Stimulated activated naive CD4-positive, alpha-beta T cell treated with Interleukin-2 at 50 U/mL for 16 hours (primary cell): ENCODE results near the gene LHX1.
A peak's percentile ranks its signal among the peaks of the same experiment; 100 is the strongest.

ENCODE experiments used
- DNase-seq: peaks from one replicate; lab custom pipeline; 2025; lab: John Stamatoyannopoulos, UW

LHX1 gene

GRCh38 chr17:36937001-36937958, at the start of gene LHX1:
LHX1 (plus strand) TSS chr17:36937475; CDS start chr17:36938198, 723 bp downstream.
- DNase-seq: no peak

GRCh38 chr17:36888236-36888951, 48.9 kb upstream of the LHX1 start:
- DNase-seq: no peak

- DNase-seq: no peak
These were observed 47.4 kb upstream of the LHX1 start for GRCh38 chr17:36889770-36890349.

DNA sequence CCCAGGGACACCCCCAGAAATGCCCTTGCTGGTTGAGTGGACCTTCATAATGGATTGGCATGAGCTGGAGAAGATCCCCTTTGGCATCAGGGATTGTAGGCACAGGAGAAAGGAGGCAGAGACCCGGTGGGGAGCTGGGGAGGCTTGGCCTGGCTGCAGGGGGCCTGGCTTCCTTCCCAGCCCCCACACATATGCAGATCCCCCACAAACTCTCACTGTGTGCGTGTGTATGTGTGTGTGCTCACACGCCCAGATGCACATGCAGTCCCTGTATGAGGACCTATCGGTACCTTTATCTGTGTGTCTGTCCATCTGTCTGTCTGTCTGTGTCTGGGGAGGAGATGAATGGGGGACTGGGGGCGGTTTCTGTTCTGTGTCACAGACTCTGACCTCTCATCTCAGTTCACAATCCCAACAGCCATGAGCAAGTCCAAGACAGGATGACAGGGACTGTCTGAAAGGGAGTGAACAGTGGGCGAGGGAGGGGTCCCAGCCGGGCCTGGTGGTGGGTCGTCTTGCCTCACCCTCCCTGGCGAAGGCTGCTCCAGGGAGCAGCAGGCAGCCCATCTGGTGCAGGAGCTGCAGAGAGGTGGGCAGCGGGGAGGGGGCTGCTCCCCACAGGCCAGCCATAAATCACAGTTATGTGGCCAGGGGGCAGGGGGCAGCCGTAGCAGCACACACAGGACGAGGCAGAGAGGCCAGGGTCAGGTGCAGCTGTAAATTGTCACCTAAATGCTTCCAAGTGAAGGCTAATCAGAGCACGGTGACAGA, 46.7 kb upstream of the LHX1 start:
- DNase-seq: no peak

DNA sequence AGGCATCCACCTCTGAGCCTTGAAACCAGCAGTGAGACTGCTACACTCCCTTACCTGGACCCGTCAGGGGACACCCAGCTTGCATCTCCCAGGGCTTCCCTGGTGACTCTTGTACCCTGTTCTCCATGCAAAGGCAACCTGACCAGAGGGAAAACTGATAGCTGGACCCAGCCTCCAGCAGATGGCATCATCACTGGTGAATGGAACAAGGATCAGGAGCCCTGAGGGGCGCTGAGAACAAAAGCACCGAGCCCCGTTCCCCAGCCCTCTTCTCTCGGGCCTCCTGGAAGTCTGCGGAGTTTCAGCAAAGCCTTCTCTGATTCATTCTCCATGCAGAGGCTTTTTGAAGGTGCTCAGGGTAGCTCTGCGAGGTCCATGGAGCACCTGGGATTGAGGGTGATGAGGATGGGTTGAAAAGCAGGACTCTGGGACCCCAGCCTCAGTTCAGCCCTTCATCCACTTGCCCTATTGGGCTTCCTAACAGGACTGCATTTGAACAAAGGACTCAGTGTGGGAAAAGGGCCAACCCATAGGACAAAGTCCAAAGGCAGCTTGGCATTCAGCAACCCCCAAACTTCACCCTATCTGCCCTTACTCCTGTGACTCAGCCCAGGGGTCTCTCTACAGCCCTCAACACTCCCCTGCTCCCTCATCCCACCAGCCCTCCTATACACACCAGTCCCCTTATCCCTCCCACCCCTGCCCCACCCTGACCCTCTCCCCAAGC, 45.0 kb upstream of the LHX1 start:
- DNase-seq: no peak

GRCh38 chr17:36894177-36894576, 43.1 kb upstream of the LHX1 start:
- DNase-seq: no peak

DNA sequence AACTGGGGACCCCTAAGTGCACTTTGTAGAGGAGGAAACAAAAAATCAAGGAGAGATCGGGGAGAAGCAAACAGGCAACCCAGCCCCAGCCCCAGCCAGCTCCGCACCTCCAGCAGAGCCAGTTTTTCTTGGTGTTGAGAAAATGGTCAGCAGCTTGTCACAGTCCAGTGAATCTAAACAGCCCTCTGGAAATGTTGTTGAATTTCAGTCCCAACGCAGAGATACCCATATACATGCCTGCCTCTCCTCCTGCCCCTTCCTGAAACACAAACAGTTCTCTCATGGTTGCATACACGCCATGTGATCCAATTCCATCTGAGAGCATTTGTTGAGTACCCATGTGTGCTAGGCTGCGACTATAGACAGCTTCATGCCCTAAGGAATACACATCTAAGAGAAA, 42.4 kb upstream of the LHX1 start:
- no peak for DNase-seq

- no peak for DNase-seq
These were observed 37.8 kb upstream of the LHX1 start for GRCh38 chr17:36899250-36900159.

GRCh38 chr17:36900160-36900512, 37.1 kb upstream of the LHX1 start:
- no peak for DNase-seq

DNA sequence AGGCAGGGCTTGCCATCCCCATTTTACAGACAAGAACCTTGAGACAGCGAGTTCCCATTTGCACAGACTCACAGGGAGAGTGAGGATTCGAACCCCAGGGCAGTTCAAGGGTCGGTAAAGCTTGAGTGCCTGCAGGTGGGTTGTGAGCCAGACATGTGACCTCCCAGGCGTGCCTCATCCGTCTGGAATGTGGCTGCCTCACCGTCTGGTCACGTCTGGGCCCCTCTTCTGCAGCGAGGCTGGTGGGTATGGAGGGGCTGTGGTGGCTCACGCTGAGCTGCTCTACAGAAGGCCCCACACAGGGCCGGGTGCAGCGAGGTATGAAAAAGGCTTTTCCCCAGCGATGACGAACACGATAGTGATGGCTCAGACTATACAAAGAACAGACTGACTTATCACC, 35.8 kb upstream of the LHX1 start:
- no peak for DNase-seq

DNA sequence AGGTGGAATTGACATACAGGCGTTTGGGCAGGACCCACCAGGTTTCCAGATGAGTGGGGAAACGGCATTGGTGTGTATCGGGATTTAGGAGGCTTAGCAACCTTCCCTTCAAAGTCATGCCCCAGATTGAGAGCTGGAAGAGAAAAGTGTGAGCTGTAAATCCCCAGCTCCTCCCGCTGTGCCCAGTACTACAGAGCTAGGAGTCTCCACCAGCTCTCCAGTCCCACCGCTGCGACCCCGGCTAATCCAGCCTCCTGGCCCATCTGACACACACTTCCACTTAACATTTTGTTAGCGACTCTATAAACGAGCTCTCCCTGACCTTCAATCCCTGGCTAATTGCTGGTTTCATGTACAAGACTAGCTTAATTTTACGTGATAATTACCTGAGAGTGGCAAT, 29.9 kb upstream of the LHX1 start:
- no peak for DNase-seq

GRCh38 chr17:36910513-36910912, 26.8 kb upstream of the LHX1 start:
- no peak for DNase-seq

DNA sequence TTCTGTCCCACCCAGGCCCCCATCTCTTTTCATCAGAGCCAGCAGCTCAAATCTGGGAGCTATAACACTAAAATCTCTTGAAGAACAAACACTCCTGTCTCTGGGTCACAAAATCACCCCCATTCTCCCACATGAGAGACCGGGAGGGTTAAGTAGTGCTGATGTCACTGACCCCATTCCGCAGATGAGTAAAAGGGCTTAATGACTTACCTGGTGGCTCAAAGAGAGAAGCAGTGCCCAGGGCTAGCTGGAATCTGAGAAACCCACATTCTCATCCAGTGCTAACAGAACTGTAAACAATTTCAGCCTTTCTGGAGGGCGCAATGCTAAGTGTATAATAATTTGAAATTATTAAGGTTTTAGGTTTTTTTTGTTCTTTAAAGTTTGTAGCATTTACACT, 26.3 kb upstream of the LHX1 start:
- no peak for DNase-seq

DNA sequence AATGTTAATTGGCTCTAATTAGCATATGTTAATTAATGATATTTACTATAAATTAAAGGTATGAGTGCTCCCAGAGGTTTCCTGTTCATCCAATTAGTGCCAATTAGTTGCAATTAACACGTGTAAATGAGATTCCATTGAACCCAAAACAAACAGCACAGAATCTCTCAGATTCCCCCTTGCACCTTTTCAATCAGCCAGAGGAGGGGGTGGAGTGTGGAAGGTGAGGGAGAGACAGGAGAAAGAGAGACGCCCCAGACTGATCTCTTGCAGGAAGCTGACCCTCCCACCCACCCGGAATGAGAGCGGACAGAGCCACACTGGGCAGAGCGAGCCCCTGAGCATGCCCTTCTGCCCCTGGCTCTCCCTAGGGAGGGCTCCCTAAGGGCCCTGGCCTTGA, 24.1 kb upstream of the LHX1 start:
- DNase-seq: no peak

DNA sequence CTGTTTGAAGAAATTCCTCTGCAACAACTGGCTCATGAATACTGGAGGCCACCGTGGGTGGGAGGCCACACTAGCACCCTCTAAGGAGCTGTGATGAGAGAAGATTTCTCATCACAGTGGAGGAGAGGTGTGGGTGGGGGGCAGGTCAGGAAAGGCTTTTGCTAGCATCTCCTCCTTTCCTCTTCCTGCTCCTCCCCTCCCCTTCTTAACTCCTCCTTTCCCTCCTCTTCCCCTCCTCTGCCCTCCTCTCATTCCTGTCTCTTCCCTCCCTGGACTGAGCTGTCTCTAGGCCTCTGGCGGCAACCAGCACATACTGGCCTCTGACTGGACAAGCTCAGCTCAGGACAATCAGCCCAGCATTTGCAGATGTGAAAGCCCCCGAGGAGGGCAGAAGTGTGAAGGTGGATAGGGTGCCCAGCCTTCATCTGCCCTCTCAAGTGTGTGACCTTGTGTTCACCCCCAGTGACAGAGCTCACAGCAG, 19.0 kb upstream of the LHX1 start:
- no peak for DNase-seq

- DNase-seq: no peak
These were observed 17.8 kb upstream of the LHX1 start for GRCh38 chr17:36919407-36919968.

DNA sequence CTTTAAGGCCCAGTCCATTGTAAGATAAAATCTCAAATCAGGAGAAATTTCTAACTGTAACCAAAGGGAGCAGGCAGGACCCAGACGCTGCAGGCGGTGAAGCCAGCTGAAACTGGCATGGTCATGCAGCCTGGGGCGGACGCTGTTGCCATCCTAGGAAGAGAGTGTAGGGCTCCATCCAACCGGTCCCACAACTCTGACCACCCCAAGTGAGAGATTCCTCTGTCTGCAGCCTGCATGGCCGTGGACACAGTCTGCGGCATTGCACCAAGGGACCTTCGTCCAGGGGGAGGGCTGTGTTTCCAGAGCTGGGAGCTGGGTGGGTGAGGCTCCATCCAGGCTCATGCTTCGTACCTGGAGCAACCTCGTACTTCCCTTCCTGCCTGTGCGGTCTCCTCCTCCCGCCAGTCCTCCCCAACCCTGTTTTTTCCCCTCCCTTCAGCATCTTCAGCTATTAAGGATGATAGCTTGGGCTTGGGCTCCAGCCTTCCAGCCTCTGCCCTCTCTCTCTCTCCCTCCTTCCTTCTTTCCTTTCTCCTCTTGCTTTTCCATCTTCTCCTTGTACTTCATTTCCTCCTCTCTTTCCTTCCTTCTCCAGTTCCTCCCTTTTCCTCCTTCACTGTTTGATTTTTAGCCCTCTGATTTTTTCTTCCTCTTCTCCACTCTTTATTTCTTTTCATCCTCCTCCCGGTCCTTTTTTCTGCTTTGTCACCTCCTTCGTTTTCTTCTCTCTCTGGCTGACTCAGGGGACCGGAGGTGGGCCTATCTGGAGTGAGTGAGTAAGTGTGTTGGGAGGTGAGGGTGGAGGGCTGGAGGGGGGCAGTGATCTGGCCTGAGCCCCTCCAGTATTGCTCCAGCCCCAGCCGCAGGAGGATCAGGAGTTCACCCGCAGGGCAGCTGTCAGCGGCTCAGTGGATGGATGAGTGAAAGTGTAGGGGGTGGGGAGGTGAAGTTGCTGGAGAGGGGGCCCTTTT, 17.0 kb upstream of the LHX1 start:
- DNase-seq: no peak

DNA sequence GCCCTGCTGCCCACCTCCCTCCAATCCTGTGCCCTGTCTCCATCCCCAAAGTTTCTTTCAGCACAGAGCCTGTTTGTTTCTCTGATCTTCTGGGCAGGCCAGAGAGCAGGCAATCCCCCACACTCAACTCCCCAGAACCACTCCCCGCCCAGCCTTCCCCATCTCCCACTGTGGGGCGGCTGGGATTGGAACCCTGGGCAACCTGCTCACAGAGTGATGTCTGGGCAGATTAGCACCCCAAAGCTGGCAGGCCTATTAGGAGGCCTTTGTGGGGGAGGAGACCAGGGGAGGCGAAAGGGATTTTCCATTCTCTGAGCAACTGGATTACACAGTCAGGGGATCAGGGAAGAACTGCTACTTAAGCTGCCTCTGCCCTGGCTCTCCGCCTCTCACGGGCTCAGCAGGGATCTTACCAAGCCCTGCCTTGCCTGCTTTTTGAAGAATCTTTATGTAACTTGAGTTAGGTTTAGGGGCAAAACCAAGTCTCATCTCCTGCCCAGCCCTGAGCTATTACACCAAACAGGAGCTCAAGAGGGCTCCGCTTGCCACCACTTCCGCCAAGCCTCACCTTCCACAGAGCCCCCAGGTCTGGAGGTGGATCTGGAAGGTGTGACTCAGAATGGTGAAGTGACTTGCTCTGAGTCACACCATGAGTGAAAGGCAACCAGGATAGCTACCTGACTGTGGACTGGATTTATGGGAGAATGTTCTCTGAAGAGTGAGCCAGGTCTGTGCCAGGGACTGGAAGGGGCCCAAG, 16.0 kb upstream of the LHX1 start:
- peak; percentile 68 for DNase-seq
